Activated CD8-positive, alpha-beta memory T cell treated with anti-CD3 and anti-CD28 coated beads, Interleukin-2, amount 50 U/mL, for 24 hours (primary cell): ENCODE data around the gene FER.
"Not testable (repeated sequence)": the region's sequence is repeated elsewhere in the genome, so short reads cannot be mapped to it uniquely, and the experiment has no call there.

ENCODE experiments used
- DNase-seq: peaks from one replicate; pipeline ENCODE4 v3.0.0-alpha.2; 2020; ENCODE audit errors: extremely low read depth

The FER gene

GRCh38 chr5:109121225-109121624, 373.5 kb downstream of the FER start:
- DNase-seq = no peak

- no peak for DNase-seq
These were observed 378.2 kb downstream of the FER start for GRCh38 chr5:109125755-109126429.

GRCh38 chr5:109126481-109126880, 378.8 kb downstream of the FER start:
- no peak for DNase-seq

- no peak for DNase-seq
These were observed 389.2 kb downstream of the FER start for GRCh38 chr5:109136906-109137305.

GRCh38 chr5:109141222-109142200, 393.8 kb downstream of the FER start:
- no peak for DNase-seq

GRCh38 chr5:109143031-109143430, 395.3 kb downstream of the FER start:
- DNase-seq = no peak

- DNase-seq = no peak
These were observed 397.4 kb downstream of the FER start for GRCh38 chr5:109145139-109145538.

GRCh38 chr5:109146591-109146990, 398.9 kb downstream of the FER start:
- no peak for DNase-seq

GRCh38 chr5:109152565-109152964, 404.9 kb downstream of the FER start:
- no peak for DNase-seq

- no peak for DNase-seq
These were observed 407.9 kb downstream of the FER start for GRCh38 chr5:109155625-109156024.

- DNase-seq = no peak
These were observed 409.2 kb downstream of the FER start for GRCh38 chr5:109156885-109157284.

- DNase-seq = no peak
These were observed 412.8 kb downstream of the FER start for GRCh38 chr5:109160468-109160867.

- no peak for DNase-seq
These were observed 414.4 kb downstream of the FER start for GRCh38 chr5:109161914-109162683.

- DNase-seq = no peak
These were observed 415.6 kb downstream of the FER start for GRCh38 chr5:109163336-109163735.

GRCh38 chr5:109164001-109164400, 416.3 kb downstream of the FER start:
- DNase-seq = no peak

- no peak for DNase-seq
These were observed 419.9 kb downstream of the FER start for GRCh38 chr5:109167586-109167985.

GRCh38 chr5:109168151-109168550, 420.5 kb downstream of the FER start:
- no peak for DNase-seq

- DNase-seq = no peak
These were observed 423.1 kb downstream of the FER start for GRCh38 chr5:109170629-109171350.

- not testable (repeated sequence) for DNase-seq
These were observed 423.9 kb downstream of the FER start for GRCh38 chr5:109171437-109172073.

GRCh38 chr5:109173036-109173794, 425.5 kb downstream of the FER start:
- DNase-seq = no peak
